ENCODE measurements around the gene MYO1D.

Gene MYO1D

DNA sequence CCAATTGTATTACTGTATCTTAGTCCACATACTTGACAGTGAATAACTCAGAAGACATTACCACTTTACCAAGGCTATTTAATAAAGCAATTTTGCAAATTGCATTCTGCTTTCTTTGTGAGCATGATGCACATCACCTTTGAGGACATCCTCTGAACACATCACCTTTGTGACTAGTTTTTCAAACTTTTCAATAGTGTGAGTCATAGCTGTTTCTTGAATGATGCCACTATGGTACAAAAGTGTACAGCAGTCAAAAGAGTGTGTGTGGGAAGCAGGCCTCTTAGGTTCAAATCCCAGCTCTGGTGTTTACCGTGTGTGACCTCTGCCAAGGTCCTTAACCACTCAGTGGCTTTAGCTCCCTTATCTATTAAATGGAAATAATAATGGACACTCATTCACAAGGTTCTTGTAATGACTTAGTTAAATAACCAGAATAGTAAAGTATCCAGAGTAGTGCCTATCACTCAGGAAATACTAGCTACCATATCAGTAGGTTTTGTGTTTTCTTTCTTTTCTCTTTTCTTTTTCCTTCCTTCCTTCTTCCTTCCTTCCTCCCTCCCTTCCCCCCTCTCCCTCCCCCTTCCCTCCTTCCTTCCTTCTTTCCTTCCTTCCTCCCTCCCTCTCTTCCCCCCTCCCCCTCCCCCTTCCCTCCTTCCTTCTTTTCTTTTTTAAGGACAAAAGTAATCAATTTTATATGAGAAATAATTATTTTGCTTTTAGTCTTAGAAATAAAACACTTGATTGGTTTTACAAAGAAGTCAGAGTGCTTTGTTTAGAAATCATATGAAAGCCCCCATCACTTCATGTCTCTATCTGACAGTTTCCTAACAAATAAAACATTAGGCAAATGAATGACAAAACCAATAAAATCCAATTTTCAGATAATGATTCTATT, 178.9 kb downstream of the MYO1D start:
- no peak for DNase-seq (ENCODE audit: low spot score)
- in situ Hi-C loops (cut with MboI; ENCODE audit: low pct_unique_long_range_greater_than_20kb, low sequenced_read_pairs, unreplicated experiment): no loop called here
- TF ChIP-seq, protein P1, sequence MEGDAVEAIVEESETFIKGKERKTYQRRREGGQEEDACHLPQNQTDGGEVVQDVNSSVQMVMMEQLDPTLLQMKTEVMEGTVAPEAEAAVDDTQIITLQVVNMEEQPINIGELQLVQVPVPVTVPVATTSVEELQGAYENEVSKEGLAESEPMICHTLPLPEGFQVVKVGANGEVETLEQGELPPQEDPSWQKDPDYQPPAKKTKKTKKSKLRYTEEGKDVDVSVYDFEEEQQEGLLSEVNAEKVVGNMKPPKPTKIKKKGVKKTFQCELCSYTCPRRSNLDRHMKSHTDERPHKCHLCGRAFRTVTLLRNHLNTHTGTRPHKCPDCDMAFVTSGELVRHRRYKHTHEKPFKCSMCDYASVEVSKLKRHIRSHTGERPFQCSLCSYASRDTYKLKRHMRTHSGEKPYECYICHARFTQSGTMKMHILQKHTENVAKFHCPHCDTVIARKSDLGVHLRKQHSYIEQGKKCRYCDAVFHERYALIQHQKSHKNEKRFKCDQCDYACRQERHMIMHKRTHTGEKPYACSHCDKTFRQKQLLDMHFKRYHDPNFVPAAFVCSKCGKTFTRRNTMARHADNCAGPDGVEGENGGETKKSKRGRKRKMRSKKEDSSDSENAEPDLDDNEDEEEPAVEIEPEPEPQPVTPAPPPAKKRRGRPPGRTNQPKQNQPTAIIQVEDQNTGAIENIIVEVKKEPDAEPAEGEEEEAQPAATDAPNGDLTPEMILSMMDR (IDR thresholded peaks at IDR 0.05; ENCODE audit: extremely low read depth, insufficient read depth, missing control alignments): no peak

DNA sequence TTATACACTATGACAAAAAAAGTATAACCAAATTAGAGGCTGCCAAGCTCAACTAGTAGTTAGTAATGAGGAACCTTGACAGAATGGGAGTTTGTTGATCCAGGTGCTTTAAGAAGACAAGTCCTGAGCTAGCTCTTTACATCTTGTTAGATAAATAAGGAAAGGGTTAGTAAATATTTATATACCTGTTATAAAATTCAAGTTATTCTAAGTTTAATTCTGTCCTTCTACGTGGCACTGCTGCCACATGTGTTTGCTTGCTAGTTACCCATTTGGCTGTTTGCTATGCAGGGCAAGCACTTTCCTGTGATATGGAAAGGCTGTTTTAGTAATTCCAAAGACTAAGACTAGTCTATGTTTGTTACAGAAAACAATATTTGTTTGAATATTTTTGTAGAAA, 180.5 kb downstream of the MYO1D start:
- no peak for DNase-seq (ENCODE audit: low spot score)
- TF ChIP-seq, protein P1 (IDR thresholded peaks at IDR 0.05; ENCODE audit: extremely low read depth, insufficient read depth, missing control alignments): no peak
- in situ Hi-C loops (cut with MboI; ENCODE audit: low pct_unique_long_range_greater_than_20kb, low sequenced_read_pairs, unreplicated experiment): no loop called here

DNA sequence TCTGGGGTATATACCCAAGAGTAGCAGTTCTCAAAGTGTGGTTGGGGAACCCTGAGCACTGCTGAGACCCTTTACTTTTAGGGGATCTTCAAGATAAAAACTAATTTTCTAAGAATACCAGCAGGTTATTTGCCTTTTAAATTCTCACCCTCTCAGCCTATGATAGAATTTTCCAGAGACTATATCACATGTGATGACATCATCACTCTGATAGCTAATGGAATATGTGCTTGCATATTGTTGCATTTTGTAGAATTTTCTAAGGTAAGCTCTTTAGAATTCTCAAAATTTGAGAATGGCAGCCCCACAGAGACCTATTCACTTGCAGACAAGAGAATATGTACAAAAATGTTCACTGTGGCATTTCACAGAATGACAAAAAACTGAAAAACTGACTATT, 181.1 kb downstream of the MYO1D start:
- no peak for DNase-seq (ENCODE audit: low spot score)
- in situ Hi-C loops (cut with MboI; ENCODE audit: low pct_unique_long_range_greater_than_20kb, low sequenced_read_pairs, unreplicated experiment): no loop called here
- TF ChIP-seq, protein P1 (IDR thresholded peaks at IDR 0.05; ENCODE audit: extremely low read depth, insufficient read depth, missing control alignments): no peak

DNA sequence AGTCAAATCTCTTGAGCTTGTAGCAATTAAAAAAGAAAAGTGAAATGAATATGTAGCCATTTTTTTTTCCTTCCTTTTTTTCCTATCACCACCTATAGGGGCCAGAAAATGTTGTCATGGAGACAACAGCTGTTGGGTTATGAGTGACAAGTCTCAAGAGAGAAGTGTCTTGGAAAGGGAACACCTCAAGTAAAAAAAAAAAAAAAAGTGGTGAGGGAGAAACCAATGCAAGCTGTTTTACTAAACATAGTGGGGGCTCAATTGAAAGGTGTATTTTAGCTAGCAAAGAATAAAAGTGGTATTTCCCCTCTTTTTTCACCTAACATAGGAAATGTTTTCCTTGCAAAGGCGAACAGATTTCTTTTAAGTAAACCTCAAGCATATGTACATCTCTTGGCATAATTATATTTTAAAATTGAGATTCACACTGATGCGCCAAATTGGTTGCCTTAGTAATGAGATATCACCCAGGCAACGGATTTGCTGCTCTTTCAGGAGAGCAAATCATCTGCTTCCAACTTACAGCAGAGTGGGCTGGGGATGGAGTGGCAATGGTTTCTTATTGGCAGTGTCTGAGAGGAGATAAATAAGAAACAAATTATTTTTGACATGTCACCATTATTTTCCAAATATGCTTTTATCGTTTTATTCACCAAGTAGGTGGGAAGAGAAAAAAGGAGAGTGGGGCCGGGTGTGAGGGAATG, 183.6 kb downstream of the MYO1D start:
- in situ Hi-C loops (cut with MboI; ENCODE audit: low pct_unique_long_range_greater_than_20kb, low sequenced_read_pairs, unreplicated experiment): no loop called here
- no peak for DNase-seq (ENCODE audit: low spot score)
- TF ChIP-seq, protein P1 (IDR thresholded peaks at IDR 0.05; ENCODE audit: extremely low read depth, insufficient read depth, missing control alignments): no peak

DNA sequence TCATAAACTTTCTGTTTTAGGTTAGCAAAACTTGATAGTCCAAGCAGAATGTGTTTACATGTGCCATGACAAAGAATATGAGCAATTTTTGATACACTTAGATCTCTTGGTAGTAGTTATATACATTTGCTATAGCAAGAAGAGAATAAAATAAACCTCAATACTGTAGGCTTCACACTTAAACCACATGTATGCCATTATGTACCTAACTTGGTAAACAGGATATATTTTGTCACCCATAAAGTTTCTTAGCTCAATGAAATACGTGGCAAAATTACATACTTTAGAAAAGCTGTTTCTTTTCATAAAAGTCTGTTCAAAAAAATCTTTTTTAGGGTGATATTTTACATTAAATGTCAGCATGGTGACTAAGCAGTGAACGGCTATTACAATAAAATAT, 184.7 kb downstream of the MYO1D start:
- in situ Hi-C loops (cut with MboI; ENCODE audit: low pct_unique_long_range_greater_than_20kb, low sequenced_read_pairs, unreplicated experiment): no loop called here
- DNase-seq (ENCODE audit: low spot score): no peak
- TF ChIP-seq, protein P1 (IDR thresholded peaks at IDR 0.05; ENCODE audit: extremely low read depth, insufficient read depth, missing control alignments): no peak

DNA sequence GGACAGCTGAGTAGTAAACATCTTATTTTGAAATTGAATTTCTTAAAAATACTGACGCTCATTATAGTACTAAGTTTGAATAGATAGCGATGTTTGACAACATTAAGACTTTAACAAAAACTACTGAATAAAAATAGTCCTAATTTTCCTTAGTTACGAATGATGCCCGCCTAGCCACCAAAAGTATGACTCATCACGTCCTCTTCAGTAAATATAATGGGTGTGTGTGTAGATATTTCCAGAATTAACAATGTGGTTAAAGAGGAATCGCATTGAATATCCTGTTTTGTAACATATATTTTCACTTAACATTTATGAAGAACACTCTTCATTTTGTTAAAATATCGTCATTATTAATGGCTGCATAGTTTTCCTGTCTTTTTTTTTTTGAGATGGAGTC, 187.6 kb downstream of the MYO1D start:
- in situ Hi-C loops (cut with MboI; ENCODE audit: low pct_unique_long_range_greater_than_20kb, low sequenced_read_pairs, unreplicated experiment): no loop called here
- TF ChIP-seq, protein P1 (IDR thresholded peaks at IDR 0.05; ENCODE audit: extremely low read depth, insufficient read depth, missing control alignments): no peak
- no peak for DNase-seq (ENCODE audit: low spot score)

All from GM13977 (cell line).